GM19372 (cell line): ENCODE measurements around the gene EVX2.

Source experiments
- ATAC-seq: cut with Tn5 transposase; IDR thresholded peaks from one replicate; pipeline ENCODE4 v1.9.1; 2021; ENCODE audit warnings: mild to moderate bottlenecking, low read depth, moderate library complexity; ENCODE audit not compliant: unreplicated experiment

EVX2 gene

DNA sequence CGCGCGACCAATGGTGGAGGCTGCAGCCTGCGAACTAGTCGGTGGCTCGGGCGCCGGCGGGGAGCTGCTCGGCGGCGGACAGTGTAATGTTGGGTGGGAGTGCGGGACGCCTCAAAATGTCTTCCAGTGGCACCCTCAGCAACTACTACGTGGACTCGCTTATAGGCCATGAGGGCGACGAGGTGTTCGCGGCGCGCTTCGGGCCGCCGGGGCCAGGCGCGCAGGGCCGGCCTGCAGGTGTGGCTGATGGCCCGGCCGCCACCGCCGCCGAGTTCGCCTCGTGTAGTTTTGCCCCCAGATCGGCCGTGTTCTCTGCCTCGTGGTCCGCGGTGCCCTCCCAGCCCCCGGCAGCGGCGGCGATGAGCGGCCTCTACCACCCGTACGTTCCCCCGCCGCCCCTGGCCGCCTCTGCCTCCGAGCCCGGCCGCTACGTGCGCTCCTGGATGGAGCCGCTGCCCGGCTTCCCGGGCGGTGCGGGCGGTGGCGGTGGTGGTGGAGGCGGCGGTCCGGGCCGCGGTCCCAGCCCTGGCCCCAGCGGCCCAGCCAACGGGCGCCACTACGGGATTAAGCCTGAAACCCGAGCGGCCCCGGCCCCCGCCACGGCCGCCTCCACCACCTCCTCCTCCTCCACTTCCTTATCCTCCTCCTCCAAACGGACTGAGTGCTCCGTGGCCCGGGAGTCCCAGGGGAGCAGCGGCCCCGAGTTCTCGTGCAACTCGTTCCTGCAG lies 39.1 kb upstream of the EVX2 start, which contains the start of gene HOXD9:
HOXD9 (plus strand) TSS at position 37 of the 728 bp plus-strand sequence; CDS start at position 87, 50 bp downstream.
- no peak for ATAC-seq

DNA sequence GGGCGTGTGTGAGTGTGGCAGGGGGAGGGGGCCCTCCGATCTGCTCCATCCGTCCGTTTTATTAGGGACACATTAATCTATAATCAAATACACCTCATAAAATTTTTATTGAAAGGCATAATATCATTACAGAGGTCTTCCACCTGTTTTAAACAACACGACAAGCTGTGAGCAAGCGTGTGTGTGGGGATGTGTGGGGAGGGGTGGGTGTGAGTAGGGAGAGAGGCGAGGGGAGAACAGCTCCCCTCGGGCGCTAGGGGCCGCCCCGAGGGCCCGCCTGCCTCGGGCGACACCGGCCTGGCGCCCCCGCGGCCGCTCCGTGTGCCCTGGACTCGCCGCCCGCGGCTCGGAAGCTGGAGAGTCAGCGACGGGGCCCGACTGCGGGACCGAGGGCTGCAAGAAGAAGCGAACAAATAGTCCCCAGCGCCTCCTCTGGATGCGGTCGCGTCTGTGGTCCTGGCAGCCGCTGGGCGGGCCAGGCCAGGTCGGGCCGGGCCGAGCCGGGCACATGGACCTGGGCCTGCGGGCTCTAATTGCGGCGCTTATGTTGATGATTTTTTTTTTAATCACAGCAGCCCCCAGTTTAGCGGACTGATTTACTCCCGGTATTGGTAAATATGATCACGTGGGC lies 38.4 kb upstream of the EVX2 start:
- no peak for ATAC-seq

DNA sequence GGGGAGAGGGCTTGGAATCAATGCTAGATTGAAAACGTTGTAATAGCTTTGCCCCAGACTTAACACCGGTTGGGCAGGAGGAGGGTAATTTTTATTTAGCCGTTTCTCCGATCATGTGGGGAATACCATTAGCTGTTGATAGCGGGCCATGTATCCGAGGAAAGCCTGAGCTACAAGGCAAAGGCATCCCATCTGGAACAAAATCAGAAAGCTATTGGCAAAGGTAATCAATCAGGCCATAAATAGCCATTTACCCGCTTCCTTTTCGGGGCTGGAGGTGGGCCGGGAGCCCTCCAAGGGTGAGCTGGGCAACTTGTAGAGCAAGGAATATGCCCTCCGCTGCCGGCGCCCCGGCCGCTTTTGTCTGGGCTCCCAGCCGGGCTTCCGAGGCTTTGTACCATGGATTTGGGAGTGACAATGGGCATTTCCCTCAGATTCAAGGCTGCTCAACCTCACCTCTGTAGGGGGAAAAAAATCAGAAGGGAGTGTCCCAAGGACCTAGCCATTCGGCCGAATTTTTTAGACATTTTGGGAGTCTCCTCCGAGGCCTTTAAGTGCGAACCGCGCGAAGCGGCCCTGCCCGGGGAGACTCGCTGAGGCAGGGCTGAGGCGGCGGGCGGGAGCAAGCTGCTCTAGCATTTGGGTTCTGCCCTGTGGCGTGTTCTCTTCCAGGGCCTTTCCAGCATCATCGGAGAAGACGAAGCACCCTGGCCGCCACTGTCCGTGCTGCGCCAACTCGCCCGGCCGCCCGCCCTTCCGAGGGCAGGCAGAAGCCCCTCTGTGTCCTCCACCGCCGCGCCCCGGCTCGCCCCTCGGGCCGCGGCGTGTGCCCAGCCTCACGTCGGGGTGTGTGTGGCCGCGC lies 37.7 kb upstream of the EVX2 start:
- no peak for ATAC-seq

DNA sequence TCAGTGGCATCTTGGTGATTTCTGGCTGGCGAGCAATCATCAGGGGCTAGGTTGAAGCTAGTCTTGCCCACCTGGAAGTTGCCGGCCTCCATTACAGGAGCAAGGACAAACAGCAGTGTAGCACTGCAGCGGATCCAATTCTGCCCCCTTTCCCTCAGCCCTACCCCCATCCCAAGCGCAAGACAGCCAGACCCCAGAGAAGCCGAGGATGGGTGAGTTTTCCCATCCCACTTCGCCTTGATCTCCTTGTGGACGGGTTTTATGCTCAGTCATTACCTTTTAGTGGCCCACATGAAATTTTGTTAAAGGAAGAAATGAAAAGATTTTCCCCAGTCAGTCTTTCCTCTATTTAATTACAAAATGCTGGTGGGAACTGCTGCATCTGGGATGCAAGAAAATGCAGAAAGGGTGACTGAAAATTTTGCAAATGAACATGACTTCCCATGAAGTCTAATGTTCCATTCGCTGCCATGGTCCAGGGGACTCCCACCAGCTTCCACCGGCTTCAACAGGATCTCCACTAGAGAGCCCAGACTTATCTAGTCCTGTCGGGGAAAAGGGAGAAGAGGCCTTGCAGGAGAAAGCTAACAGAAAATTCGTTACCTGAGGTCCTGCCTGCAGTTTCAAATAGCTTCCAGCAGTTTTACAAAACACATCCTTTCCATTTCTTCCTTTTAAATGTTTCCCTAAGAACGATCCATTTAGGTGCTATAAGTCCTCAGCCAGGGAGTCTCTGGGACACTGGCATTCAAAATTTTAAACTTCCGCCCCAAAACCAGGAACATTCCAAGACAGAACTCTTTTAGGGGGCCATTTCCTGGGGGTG lies 36.8 kb upstream of the EVX2 start:
- ATAC-seq: no peak

DNA sequence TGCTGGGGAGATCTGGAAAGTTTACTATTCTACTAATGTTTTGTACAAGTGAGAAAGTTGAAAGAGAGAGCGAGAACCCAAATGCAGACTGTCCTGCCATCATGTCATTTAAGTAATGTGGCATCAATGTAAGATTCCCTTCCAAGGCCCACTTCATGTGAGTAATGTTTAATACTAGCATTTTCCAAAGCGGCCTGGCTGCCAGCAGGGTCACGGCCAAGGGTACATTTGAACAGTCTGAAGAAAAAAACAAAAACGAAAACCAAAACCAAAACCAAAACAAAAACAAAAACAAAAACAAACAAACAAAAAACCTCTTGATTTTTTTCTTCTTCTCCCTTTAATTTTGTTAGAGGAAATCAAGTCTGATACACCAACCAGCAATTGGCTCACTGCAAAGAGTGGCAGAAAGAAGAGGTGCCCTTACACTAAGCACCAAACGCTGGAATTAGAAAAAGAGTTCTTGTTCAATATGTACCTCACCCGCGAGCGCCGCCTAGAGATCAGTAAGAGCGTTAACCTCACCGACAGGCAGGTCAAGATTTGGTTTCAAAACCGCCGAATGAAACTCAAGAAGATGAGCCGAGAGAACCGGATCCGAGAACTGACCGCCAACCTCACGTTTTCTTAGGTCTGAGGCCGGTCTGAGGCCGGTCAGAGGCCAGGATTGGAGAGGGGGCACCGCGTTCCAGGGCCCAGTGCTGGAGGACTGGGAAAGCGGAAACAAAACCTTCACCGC lies 35.0 kb upstream of the EVX2 start:
- no peak for ATAC-seq

DNA sequence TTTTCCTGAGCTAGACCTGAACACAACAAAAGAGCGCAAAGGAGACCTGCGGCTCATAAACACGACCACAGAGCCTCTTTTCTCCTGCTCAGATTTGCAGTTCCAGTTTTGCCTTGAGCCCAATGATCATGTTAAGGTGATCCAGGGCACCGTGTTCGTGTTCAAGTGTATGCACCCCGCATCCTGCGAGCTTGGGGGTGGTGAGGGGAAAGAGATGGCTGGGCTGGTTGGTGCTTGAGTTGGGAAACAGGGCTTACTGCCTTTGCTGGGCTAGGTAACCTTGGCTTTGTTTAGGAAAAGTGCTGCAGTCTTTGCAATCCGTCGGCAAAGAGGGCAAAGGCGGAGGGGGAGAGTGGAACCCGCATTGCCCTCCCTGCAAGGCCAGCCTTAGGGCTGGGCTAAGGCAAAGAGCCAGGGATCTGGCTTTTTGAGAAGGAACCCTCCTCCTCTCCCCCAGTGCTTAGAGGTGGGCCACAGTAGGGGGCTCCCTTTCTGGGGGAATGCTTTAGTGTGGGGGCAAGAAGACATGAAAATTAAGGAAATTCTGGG lies 34.1 kb upstream of the EVX2 start:
- no peak for ATAC-seq

DNA sequence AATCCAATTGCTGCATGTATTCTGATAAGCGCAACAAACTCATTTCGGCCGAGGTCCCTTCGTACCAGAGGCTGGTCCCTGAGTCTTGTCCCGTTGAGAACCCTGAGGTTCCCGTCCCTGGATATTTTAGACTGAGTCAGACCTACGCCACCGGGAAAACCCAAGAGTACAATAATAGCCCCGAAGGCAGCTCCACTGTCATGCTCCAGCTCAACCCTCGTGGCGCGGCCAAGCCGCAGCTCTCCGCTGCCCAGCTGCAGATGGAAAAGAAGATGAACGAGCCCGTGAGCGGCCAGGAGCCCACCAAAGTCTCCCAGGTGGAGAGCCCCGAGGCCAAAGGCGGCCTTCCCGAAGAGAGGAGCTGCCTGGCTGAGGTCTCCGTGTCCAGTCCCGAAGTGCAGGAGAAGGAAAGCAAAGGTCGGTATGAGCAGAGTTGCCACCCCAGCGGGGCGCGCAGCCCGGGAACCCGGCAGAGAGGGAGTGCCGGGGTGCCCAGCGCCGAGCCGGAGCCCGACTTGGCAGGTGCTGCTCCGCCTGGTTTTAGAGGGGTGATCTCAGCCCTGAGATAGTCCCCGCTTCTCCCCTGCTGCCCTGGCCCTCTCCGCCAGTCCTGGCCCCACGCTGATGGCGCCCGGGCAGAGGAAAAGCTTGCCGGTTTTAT lies 33.5 kb upstream of the EVX2 start:
- ATAC-seq: no peak

DNA sequence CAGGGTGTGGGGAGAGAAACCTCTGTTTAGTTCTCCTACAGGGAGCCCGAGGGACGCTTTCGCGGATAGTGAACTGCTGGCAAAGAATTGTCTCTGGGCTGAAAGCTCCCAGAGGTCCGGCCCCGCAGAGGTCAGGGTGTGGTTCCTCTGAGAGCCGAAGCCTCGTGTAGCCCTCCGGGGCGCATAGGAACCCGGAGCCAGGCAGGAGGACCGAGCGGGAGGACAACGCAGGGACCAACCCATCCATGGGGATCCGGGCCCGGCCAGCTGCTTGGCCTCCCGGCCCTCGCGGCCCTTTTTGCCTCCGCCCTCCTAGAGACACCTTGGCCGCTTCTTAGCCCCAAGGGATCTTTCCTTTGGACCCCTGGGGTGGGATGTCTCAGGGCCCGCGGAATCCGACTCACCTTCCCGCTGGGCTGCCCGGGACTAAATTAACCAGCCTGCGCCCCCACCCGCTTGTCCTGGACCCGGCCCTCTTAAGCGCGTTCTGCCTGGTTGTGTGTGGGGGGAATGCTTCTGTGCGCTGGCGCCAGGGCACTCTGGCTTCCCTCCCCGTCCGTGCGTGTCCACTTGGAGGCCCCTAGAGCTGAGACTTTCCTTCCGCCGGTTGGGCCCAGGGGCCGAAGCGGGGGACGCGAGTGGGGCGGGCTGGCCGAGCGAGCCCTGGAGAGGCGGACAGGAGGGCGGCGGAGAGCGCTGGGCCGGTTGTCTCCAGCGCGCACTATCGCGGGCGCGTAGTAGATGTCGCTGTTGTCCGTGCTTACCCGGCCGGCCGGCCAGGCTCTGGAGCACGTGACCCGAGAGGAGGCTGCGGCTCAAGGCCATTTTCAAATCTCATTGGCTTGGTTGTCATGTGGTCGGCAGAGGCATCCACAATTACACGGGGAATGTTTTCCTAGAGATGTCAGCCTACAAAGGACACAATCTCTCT lies 32.4 kb upstream of the EVX2 start, which contains the start of gene HOXD10:
HOXD10 (plus strand) TSS at position 896 of the 931 bp plus-strand sequence. CDS start 56 bp downstream, outside the sequence.
- no peak for ATAC-seq

DNA sequence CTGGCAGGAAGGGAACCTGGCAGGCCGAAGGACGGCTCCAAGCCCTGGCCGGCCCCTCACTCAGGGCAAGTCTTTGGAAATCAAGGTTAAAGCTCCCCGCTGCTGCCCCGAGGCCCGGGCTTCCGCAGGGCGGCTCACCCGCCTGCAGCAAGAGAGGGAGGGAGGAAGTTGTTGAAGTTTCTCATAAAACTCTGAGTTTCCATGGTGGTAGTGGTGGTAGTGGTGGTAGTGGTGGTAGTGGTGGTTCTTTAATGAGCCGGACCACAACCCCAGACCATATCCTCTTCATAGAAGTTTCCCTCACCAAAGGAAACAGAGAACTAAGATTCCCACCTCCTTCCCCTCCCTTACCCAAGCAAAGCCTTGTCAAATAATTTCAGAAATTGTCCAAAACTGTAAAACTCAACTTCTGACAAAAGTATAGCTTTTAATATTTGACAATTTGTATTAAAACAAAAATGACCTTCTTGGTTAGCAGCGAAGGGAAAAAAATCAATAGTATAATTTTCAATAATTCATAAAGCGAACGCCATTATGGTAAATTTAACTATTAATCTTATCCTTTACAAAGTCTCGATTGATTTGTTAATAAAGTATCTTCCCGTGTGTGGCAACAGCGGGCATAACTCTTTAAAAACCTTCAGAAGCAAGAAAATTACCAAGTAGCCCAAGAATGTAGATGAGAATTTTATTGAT lies 31.3 kb upstream of the EVX2 start:
- no peak for ATAC-seq

DNA sequence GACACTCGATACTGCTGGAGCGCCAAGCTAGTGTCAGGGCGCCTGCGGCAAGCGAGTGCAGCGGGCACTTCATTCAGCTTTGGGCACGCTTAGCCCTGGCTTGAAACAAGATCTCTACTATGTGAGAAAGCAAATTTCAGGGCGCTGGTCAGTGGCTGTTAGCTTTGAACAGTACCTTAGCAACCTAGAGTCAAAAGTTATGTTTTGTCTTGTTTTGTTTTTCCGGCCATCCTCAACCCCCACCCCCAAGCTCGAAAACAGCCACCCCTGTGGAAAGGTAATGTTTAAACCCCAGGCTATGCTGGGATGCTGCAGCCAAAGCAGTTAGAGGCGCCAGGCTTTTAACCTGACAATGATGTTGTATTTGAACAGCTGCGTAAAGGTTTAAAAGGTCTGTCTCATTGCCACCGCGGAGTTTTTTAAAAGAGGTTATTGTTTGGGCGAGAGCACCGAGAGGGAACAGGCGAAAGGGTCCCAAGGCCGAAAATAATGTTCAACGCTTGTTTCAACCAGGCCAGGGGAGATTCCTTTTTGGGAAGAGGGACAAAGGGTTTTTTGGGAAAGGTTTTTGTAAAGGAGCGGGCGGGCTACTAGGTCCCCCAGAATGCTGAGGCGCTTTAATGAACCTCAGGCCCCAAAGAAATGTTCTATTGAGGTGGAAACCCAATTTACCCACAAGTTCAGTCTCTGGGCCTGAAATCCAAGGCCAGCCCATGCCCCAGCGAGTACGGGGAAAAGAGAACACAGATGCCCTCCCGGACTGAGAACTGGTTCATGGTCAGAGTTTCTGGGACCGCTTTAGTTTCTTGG lies 30.6 kb upstream of the EVX2 start:
- ATAC-seq: no peak

DNA sequence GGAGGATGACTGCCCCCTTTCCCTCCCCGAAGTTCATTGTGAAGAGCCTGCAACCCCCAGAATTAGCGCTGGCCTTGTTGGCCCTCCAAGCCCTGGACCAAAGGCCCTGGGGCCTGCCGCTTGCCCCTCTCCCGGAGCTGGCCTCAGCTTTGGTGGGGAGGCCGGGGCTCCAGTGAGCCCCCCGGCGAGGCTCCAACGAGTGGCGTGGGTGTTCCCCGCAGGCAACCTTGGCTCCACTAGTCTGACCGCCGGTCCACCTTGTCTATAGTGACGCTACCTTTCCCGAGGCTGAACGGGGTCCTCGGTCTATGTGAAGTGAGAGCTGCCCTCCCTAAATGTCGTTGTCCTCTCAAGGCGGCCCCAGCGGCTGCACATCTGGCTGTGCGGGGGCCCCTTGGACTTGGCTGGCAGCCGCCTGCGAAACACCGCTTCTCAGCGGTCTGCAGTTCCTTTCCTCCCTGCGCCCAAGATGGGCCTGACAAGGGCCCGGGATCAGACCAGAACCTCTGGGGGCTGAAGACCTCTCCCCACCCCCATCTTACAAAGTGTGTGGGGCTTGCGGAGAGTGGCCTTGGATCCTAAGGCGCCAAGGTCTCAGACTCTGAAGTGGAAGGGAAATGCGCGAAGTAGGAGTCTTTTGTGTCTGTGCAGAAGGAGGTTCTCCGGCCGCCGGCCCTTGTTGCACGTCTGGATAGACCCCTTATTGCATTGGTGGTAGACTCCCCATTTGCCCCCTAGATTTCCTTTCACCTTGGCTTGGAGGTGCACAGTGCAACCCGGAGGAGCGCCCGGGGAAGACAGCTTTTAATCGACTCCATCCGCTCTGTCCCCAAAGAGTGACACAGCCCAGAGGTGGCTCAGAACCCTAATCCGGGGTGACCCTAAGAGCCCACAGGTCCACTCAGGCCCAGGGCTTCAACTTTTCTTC lies 28.9 kb upstream of the EVX2 start:
- no peak for ATAC-seq

DNA sequence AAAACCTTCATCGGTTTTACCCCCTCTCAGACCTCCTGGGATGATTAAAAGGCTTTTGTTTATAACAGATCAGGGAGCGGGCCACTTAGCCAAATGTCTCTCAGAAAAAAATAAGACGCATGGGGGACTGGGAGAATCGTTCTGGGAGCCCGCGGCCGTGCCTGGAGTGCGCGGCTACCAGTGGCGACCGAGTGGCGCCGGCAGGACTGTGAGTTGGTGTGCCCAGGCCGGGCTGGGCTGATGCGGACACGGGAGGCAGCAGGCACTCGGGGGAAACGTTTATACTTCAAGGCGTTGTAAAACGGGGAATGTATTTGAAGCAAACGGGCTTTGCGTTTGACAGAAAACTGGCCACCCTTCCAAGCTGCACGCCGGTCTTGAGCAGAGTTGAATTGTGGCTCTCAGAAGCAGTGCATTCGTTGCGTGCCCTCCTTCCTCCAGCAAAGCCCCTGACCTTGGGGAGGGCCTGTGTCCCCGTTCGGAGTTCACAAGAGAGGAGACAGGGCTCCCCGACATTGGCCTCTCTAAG lies 28.1 kb upstream of the EVX2 start:
- no peak for ATAC-seq

DNA sequence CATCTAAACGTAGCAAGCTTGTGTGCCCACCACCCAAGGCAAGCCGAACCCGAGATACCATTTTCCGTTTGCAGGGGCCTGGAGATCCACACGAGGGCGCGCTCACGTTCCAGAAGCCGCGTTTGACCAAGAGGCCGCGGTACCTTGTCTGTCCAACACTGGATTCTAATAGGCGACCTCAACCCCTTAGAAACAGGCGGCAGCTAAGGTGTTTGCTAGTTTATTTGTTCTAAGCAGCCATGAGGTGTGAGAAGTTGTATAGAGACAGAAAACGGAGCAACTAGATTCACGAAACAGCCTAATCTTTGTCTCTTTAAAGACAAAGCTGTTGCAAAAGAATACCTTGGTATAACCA lies 27.5 kb upstream of the EVX2 start:
- ATAC-seq: no peak

DNA sequence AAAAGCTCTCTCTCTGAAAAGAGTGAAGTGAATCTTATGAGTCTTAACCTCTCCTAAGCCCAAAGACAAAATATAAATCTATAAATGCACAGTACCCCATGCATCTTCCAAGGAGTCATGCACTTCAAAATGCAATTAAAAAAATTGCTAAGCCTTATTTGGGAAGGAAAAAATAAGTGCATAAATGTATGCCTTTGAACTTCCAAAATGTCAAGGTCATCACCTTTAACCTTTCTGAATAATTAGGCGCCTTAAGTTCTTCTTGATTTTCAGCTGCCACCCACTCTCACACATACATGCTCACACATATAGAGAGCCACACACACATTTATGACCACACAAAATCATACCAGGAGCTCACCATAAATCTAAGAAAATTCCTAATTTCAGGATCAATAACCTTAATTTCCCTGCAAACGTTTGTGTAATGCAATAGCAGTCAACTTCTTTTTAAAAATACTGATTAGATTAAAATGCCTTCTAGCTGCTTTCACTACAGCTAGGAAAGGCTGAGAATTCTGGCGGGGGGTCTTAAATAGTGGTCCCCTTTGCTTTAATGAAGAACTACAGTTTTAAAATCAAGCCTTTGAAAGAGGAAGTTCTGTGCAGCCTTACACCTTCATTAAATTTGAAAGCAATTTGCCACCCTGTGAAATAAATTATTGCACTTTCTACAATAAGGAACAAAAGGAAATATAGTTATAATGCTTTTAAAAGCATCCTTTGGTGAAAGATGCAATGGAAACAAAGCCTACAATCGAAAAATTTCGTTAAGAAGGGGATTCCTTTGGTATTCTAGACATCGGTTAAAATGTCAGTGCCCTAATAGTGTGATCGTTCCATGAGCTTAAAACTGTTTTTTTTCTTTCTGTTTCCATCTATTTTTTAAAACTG lies 26.9 kb upstream of the EVX2 start:
- ATAC-seq: no peak
